Liver (tissue), 9 donors: ENCODE measurements around the gene ZNF334. TPM values are rescaled to one million over a fixed set of nuclear protein-coding genes. Genes with fewer than 3 reads are reported as not detected.
A peak's percentile ranks its signal among the peaks of the same experiment; 100 is the strongest.

Experiments used
- DNase-seq: peaks from one replicate; pipeline ENCODE4 v3.0.0-alpha.2; 2017; ENCODE audit warnings: low spot score
- H3K27ac ChIP-seq, 2 donors: one replicate each; pipeline ENCODE4 v1.7.0; 2013; ENCODE audit warnings: inconsistent platforms in 2 of 2, low read length in 2 of 2, control low read depth in 1 of 2, low read depth in 1 of 2, mild to moderate bottlenecking in 1 of 2
- H3K27me3 ChIP-seq, 4 donors: one replicate each; pipeline versions ENCODE4 v1.6.1 to v1.7.0; 2013; ENCODE audit warnings: low read length in 3 of 4, inconsistent platforms in 1 of 4, mild to moderate bottlenecking in 1 of 4, moderate library complexity in 1 of 4; ENCODE audit not compliant: control insufficient read depth in 4 of 4, insufficient read depth in 4 of 4
- H3K36me3 ChIP-seq, 4 donors: one replicate each; pipeline versions ENCODE4 v1.6.1 to v1.7.0; 2013; ENCODE audit warnings: low read length in 3 of 4, mild to moderate bottlenecking in 3 of 4, low read depth in 1 of 4, moderate library complexity in 1 of 4; ENCODE audit not compliant: control insufficient read depth in 4 of 4, insufficient read depth in 3 of 4
- H3K4me1 ChIP-seq, 4 donors: one replicate each; pipeline versions ENCODE4 v1.6.1 to v1.7.0; 2013; ENCODE audit warnings: low read length in 3 of 4, mild to moderate bottlenecking in 3 of 4, moderate library complexity in 1 of 4; ENCODE audit not compliant: control insufficient read depth in 4 of 4, insufficient read depth in 4 of 4
- H3K4me3 ChIP-seq, 3 donors: one replicate each; pipeline versions ENCODE4 v1.6.1 to v1.7.0; 2013; ENCODE audit warnings: low read length in 3 of 3, control low read depth in 1 of 3, low read depth in 1 of 3, mild to moderate bottlenecking in 1 of 3
- H3K9ac ChIP-seq, 2 donors: one replicate each; pipeline ENCODE4 v1.7.0; 2013; ENCODE audit warnings: low read length in 2 of 2, mild to moderate bottlenecking in 2 of 2, moderate library complexity in 2 of 2, control low read depth in 1 of 2, low read depth in 1 of 2
- H3K9me3 ChIP-seq, 4 donors: one replicate each; pipeline versions ENCODE4 v1.6.1 to v1.7.0; 2013; ENCODE audit warnings: low read length in 3 of 4; ENCODE audit not compliant: control insufficient read depth in 4 of 4
- EGR1 ChIP-seq, 2 donors: IDR thresholded peaks; 2 replicates each; pipeline ENCODE4 v1.6.1; 2016 to 2018; ENCODE audit warnings: antibody characterized with exemption in 2 of 2, low read depth in 2 of 2
- FOXA1 ChIP-seq: IDR thresholded peaks from 2 replicates; pipeline ENCODE4 v1.6.1; 2016; ENCODE audit warnings: antibody characterized with exemption
- FOXA2 ChIP-seq: IDR thresholded peaks from 2 replicates; pipeline ENCODE4 v1.6.1; 2016; ENCODE audit warnings: antibody characterized with exemption
- GABPA ChIP-seq, 2 donors: IDR thresholded peaks in 1 of 2; conservative IDR thresholded peaks in 1 of 2; 2 replicates each; pipeline ENCODE4 v1.6.1; 2016; ENCODE audit warnings: antibody characterized with exemption in 2 of 2, mild to moderate bottlenecking in 1 of 2, moderate library complexity in 1 of 2
- HNF4A ChIP-seq, 2 donors: conservative IDR thresholded peaks; 2 replicates each; pipeline ENCODE4 v1.6.1; 2016; ENCODE audit warnings: antibody characterized with exemption in 2 of 2, mild to moderate bottlenecking in 2 of 2
- JUND ChIP-seq, 2 donors: IDR thresholded peaks; 2 replicates each; pipeline ENCODE4 v1.6.1; 2016; ENCODE audit warnings: antibody characterized with exemption in 2 of 2
- NR2F2 ChIP-seq: IDR thresholded peaks from 2 replicates; pipeline ENCODE4 v1.6.1; 2016; ENCODE audit warnings: antibody characterized with exemption
- RAD21 ChIP-seq, 2 donors: IDR thresholded peaks; 2 replicates each; pipeline ENCODE4 v1.6.1; 2016; ENCODE audit warnings: antibody characterized with exemption in 2 of 2, mild to moderate bottlenecking in 2 of 2
- RXRA ChIP-seq, 2 donors: IDR thresholded peaks; 2 replicates each; pipeline ENCODE4 v1.6.1; 2017 to 2018; ENCODE audit warnings: antibody characterized with exemption in 2 of 2, mild to moderate bottlenecking in 1 of 2
- SP1 ChIP-seq: IDR thresholded peaks from 2 replicates; pipeline ENCODE4 v1.6.1; 2018; ENCODE audit warnings: antibody characterized with exemption, mild to moderate bottlenecking
- TAF1 ChIP-seq: conservative IDR thresholded peaks from 2 replicates; pipeline ENCODE4 v1.6.1; 2016; ENCODE audit warnings: antibody characterized with exemption, mild to moderate bottlenecking
- YY1 ChIP-seq: IDR thresholded peaks from 2 replicates; pipeline ENCODE4 v1.6.1; 2016; ENCODE audit warnings: antibody characterized with exemption, mild to moderate bottlenecking
- WGBS: extraction: QIAGEN DNeasy Blood & Tissue Kit; methylation state at CpG from one replicate; pipeline ENCODE4 v1.1.7; 2013; 5-methylcytosine and 5-hydroxymethylcytosine counted together
- polyA plus RNA-seq, 2 donors: library from polyadenylated mRNA; stranded (reverse) in 1 of 2; unstranded in 1 of 2; fragments of 200-250 nt in 1 of 2; fragments of >200 nt in 1 of 2; fragmentation: Nextera tagmentation in 1 of 2; extraction: Ambion mirVana in 1 of 2; gene quantifications; one replicate each; pipeline versions ENCODE4 v1.2.1 to v1.2.3, GENCODE V29; 2013 to 2015
- total RNA-seq, 2 donors: library from RNA; depleted of rRNA; stranded (reverse); fragments of >200 nt; gene quantifications; one replicate each; pipeline ENCODE4 v1.2.3, GENCODE V29; 2014
- TF ChIP-seq, protein P1 (sequence below): IDR thresholded peaks from 2 replicates; pipeline ENCODE4 v1.6.1; 2016; ENCODE audit warnings: antibody characterized with exemption
- TF ChIP-seq, protein P2 (sequence below): fragments of 150-350 bp; IDR thresholded peaks from 2 replicates; pipeline ENCODE4 v1.5.1; 2017; ENCODE audit warnings: improper control_type of control experiment, low read depth, low read length; ENCODE audit not compliant: missing input control
- TF ChIP-seq, protein P3 (sequence below): IDR thresholded peaks from 2 replicates; pipeline ENCODE4 v1.6.1; 2016; ENCODE audit warnings: antibody characterized with exemption
- TF ChIP-seq, protein P4 (sequence below): IDR thresholded peaks from 2 replicates; pipeline ENCODE4 v1.6.1; 2016; ENCODE audit warnings: antibody characterized with exemption, mild to moderate bottlenecking
- donor health status: healthy.
- donor health status: healthy.
- donor health status: healthy.
- donor health status: healthy.
- donor health status: healthy.

The ZNF334 gene
- total and polyA plus RNA-seq, 4 donors: 0.65 to 3.3 (median 1.2) TPM

DNA sequence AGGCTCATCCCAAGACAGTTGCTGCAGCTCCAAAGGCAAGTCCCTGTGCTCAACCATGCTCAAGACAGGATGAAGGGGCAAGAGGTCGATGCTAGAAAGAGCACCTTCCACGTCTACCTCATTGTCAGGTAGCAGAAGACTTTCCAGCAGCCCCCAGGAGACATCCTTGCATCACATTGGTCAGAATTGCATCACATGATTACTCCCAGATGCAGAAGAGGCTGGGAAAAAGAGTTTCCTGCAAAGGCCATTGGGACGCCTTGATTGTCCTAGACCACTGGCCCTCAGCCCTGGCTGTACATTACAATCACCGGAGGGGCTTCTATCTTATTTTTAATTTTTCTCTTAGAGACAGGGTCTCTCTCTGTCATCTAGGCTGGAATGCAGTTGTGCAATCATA, 17.3 kb upstream of the ZNF334 start:
- H3K9ac ChIP-seq: no peak overlapping the region
- TF ChIP-seq EGR1 (IDR thresholded peaks at IDR 0.05; ENCODE audit: low read depth in 2 of 2) (no peak), FOXA2 (no peak), GABPA (IDR thresholded peaks at IDR 0.05 in 1 of 2, conservative IDR thresholded peaks at IDR 0.05 in 1 of 2) (no peak), FOXA1 (no peak), TAF1 (no peak), RXRA (IDR thresholded peaks at IDR 0.05) (no peak), RAD21 (IDR thresholded peaks at IDR 0.05) (no peak), NR2F2 (no peak), HNF4A (conservative IDR thresholded peaks at IDR 0.05) (no peak), YY1 (no peak)
- TF ChIP-seq, protein P1, sequence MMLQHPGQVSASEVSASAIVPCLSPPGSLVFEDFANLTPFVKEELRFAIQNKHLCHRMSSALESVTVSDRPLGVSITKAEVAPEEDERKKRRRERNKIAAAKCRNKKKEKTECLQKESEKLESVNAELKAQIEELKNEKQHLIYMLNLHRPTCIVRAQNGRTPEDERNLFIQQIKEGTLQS: no peak
- TF ChIP-seq, protein P2, sequence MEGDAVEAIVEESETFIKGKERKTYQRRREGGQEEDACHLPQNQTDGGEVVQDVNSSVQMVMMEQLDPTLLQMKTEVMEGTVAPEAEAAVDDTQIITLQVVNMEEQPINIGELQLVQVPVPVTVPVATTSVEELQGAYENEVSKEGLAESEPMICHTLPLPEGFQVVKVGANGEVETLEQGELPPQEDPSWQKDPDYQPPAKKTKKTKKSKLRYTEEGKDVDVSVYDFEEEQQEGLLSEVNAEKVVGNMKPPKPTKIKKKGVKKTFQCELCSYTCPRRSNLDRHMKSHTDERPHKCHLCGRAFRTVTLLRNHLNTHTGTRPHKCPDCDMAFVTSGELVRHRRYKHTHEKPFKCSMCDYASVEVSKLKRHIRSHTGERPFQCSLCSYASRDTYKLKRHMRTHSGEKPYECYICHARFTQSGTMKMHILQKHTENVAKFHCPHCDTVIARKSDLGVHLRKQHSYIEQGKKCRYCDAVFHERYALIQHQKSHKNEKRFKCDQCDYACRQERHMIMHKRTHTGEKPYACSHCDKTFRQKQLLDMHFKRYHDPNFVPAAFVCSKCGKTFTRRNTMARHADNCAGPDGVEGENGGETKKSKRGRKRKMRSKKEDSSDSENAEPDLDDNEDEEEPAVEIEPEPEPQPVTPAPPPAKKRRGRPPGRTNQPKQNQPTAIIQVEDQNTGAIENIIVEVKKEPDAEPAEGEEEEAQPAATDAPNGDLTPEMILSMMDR: no peak
- TF ChIP-seq, protein P3, sequence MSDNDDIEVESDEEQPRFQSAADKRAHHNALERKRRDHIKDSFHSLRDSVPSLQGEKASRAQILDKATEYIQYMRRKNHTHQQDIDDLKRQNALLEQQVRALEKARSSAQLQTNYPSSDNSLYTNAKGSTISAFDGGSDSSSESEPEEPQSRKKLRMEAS: no peak
- TF ChIP-seq, protein P4, sequence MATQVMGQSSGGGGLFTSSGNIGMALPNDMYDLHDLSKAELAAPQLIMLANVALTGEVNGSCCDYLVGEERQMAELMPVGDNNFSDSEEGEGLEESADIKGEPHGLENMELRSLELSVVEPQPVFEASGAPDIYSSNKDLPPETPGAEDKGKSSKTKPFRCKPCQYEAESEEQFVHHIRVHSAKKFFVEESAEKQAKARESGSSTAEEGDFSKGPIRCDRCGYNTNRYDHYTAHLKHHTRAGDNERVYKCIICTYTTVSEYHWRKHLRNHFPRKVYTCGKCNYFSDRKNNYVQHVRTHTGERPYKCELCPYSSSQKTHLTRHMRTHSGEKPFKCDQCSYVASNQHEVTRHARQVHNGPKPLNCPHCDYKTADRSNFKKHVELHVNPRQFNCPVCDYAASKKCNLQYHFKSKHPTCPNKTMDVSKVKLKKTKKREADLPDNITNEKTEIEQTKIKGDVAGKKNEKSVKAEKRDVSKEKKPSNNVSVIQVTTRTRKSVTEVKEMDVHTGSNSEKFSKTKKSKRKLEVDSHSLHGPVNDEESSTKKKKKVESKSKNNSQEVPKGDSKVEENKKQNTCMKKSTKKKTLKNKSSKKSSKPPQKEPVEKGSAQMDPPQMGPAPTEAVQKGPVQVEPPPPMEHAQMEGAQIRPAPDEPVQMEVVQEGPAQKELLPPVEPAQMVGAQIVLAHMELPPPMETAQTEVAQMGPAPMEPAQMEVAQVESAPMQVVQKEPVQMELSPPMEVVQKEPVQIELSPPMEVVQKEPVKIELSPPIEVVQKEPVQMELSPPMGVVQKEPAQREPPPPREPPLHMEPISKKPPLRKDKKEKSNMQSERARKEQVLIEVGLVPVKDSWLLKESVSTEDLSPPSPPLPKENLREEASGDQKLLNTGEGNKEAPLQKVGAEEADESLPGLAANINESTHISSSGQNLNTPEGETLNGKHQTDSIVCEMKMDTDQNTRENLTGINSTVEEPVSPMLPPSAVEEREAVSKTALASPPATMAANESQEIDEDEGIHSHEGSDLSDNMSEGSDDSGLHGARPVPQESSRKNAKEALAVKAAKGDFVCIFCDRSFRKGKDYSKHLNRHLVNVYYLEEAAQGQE: no peak
- H3K4me1 ChIP-seq: no peaks in the 10 kb centered on the region
- H3K36me3 ChIP-seq: no peaks in the 10 kb centered on the region
- WGBS: 78% methylated on average over 4 of the region's 4 CpGs
- H3K27ac ChIP-seq: no peak overlapping the region
- no peak overlapping the region for H3K4me3 ChIP-seq
- H3K27me3 ChIP-seq: peaks cover 0 to 6% (median 0%) of the 10 kb centered on the region in 4 donors
- DNase-seq: no peak
- no peaks in the 10 kb centered on the region for H3K9me3 ChIP-seq

DNA sequence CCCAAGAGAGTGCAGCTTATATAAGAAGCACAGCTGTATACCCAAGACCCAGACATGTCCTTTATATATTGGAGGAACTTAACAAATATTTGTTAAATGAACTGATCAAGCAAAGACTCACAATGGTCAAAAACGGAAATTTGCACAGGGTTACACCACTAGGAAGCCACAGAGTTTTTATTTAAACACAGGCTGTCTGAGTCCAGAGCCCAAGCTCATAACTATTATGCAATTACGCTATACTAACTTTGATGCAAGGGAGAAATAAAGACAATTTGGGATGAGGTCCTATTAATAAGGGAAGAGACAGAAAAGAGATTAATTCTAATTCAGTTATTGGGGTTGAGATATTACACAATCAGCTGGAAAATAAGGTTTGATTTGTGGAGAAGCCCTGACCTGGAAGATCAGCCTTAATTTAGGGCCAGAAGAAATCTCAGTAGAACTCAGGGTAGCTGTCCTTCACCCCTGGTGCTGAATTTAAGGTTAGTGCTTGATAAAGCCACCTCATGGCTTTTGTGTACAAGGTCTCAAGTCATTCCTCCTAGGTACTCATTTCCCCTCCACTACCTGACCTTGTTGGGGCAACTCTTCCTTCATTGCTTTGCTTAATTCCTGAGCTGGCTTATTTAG, 10.5 kb upstream of the ZNF334 start:
- Histone ChIP-seq H3K27me3 (peaks cover 0 to 6% (median 0%) of the 10 kb centered on the region in 4 donors), H3K27ac (no peak overlapping the region), H3K4me1 (no peaks in the 10 kb centered on the region), H3K36me3 (no peaks in the 10 kb centered on the region), H3K4me3 (no peak overlapping the region), H3K9me3 (no peaks in the 10 kb centered on the region), H3K9ac (no peak overlapping the region)
- 51% methylated on average over 2 of the region's 2 CpGs for WGBS
- DNase-seq: no peak
- TF ChIP-seq YY1: no peak
- no peak for TF ChIP-seq SP1
- TF ChIP-seq EGR1 (IDR thresholded peaks at IDR 0.05; ENCODE audit: low read depth in 2 of 2): no peak
- no peak for TF ChIP-seq JUND (IDR thresholded peaks at IDR 0.05)
- TF ChIP-seq, protein P4: peak; percentile 98
